Left renal pelvis (tissue), 4 donors: Measurements from ENCODE around the gene TRMT1L. TPM values are rescaled to one million over a fixed set of nuclear protein-coding genes. Genes with fewer than 3 reads are reported as not detected.

Source experiments
- polyA plus RNA-seq, 4 donors: library from polyadenylated mRNA; unstranded; fragments of 120-200 nt; gene quantifications; one replicate each; pipeline ENCODE4 v1.2.1, GENCODE V29; 2013; ENCODE audit not compliant: insufficient read length in 4 of 4

The TRMT1L gene
- polyA plus RNA-seq, 4 donors: 13.8 to 26.3 (median 21.8) TPM

Other genes with a start within 250 kb of the TRMT1L start
- gene NIBAN1, start 182.4 kb downstream of the TRMT1L start, polyA plus RNA-seq: 10 to 100 TPM in 1 of 4 donors, 1 to 10 TPM in 3; 3.0 to 18.3 (median 4.0) TPM
- gene RNF2, start 111.4 kb downstream of the TRMT1L start, polyA plus RNA-seq: 10 to 100 TPM; 47.9 to 69.9 (median 60.8) TPM
- gene SWT1, start 214 bp upstream of the TRMT1L start, polyA plus RNA-seq: 10 to 100 TPM in 1 of 4 donors, 1 to 10 TPM in 3; 7.9 to 10.5 (median 9.7) TPM
- gene IVNS1ABP, start 160.3 kb upstream of the TRMT1L start, polyA plus RNA-seq: 100 to 1,000 TPM in 3 of 4 donors, 10 to 100 TPM in 1; 81.9 to 397 (median 359) TPM